22Rv1 (cell line): Measurements from ENCODE around the gene C1orf21.

Experiments
- H3K27ac ChIP-seq: fragments of 450-650 bp; 2 replicates; pipeline ENCODE4 v1.5.1; 2017
- ZFX ChIP-seq: fragments of 450-650 bp; IDR thresholded peaks from 2 replicates; pipeline ENCODE4 v1.6.1; 2017; ENCODE audit warnings: antibody characterized with exemption, borderline replicate concordance
- TF ChIP-seq, protein P1 (sequence below): fragments of 450-650 bp; IDR thresholded peaks from 2 replicates; pipeline ENCODE4 v1.5.1; 2017; ENCODE audit warnings: mild to moderate bottlenecking

C1orf21 gene

DNA sequence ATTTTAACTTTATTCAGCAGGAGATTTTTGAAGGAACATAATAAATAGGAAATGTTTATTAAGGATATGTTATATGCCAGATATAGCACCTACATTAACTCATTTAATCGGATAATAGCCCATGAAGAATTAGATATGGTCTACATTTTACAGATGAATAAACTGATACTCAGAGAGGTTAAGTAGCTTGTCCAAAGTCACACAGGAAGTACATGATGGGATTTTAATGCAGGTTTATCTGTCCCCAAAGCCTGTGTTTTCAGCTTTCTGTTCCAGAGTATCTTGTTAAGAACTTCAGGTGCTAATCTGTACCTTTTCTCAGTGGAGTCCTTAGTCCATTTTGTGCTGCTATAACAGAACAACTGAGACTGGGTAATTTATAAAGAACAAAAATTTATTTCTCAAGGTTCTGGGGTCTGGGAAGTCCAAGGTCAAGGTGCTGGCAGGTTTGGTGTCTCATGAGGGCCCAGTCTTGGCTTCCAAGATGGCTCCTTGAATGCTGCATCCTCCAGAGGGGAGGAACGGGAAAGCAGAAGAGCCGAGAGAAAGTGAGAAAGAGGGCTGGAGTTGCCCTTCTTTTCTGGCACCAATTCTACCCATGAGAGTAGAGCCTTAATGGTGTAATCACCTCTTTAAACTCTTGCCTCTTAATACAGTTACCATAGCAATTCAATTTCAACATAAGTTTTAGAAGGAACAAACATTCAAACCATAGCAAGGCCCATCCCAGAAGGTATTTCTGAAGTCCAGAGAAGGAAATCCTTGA lies 17.3 kb downstream of the C1orf21 start:
- H3K27ac ChIP-seq, result 0 out of 2 replicates have a peak overlapping the region, but pooled peaks have one; percentile 39
- no peak for TF ChIP-seq ZFX
- TF ChIP-seq, protein P1, sequence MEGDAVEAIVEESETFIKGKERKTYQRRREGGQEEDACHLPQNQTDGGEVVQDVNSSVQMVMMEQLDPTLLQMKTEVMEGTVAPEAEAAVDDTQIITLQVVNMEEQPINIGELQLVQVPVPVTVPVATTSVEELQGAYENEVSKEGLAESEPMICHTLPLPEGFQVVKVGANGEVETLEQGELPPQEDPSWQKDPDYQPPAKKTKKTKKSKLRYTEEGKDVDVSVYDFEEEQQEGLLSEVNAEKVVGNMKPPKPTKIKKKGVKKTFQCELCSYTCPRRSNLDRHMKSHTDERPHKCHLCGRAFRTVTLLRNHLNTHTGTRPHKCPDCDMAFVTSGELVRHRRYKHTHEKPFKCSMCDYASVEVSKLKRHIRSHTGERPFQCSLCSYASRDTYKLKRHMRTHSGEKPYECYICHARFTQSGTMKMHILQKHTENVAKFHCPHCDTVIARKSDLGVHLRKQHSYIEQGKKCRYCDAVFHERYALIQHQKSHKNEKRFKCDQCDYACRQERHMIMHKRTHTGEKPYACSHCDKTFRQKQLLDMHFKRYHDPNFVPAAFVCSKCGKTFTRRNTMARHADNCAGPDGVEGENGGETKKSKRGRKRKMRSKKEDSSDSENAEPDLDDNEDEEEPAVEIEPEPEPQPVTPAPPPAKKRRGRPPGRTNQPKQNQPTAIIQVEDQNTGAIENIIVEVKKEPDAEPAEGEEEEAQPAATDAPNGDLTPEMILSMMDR, result no peak

DNA sequence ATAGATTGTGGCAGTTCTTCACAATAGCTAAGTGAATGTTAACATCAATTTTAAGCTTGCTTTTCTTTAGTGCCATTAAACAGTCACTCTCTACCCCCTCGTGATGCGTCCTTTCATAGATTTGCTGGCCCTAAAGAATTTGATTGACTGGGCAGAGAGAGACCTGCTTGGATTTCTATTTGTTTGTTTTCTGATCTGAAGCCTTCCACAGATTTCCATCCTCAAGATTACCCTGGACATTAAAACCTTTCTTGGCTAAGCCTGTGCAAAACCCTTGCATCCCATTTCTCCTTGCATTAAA lies 17.8 kb downstream of the C1orf21 start:
- peak overlapping the region; percentile 39; the same call in 1 of the 2 replicates for H3K27ac ChIP-seq
- no peak for TF ChIP-seq ZFX
- TF ChIP-seq, protein P1, result no peak

DNA sequence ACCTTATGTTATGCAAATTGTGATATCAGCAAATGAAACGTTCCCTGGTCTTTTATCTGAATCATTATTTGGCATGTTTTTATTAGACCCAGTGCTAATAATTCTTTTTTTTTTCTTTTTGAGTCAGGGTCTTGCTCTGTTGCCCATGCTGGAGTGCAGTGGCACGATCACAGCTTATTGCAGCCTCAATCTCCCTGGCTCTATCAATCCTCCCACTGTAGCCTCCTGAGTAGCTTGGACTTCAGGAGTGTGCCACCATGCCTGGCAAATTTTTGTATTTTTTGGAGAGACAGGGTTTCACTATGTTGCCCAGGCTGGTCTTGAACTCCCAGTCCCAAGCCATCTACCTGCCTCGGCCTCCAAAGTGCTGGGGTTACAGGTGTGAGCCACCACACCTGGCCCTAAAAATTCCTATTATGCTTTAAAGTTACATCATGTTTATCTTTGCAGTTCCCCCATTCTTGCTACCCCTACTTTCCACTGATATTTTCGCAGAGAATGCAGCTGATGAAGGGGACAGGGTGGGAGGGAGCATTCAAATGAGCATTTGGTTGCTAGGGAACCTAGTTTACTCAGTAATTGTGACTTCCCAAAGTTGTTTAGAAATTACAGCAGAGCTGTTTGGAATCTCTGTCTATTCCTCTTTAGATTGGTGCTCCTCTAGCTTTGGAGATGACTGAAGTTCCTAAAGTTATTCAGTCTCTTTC lies 18.4 kb downstream of the C1orf21 start:
- TF ChIP-seq, protein P1, result no peak
- TF ChIP-seq ZFX, result no peak
- peak overlapping the region; percentile 39 for H3K27ac ChIP-seq

DNA sequence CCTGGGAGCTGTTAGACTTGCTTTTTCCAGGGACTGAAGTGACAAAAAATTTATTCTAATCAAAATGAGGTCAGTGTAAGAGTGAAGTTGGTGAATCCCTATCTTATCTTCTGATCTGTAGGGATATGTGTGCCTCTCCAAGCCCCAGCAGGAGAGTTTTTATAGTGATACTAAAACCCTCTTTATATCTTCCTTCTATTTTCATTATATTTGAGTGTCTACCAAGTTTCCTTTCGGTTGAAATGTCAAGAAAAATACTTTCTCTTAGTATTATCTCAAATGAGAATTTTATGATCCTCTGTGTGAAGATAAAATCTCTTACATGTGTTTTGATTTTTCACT lies 18.9 kb downstream of the C1orf21 start:
- H3K27ac ChIP-seq, result peak overlapping the region; percentile 39
- TF ChIP-seq, protein P1, result no peak
- no peak for TF ChIP-seq ZFX

DNA sequence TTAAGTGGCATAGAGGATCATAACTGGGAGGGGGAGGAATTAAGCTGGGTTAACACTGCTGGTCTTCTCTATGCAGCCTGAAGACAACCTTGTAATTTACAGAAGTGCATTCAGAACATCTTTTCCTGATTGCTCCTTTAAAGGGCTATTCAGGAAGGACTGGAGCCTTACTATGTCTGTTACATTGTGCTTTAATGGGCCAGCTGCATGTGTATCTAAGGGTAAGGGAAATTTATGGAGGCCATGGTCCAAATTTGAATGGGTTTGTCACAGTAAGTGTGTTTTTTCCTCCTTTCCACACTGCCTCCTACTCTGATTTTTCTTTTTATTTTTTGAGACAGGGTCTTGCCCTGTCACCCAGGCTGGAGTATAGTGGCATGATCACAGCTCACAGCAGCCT lies 19.6 kb downstream of the C1orf21 start:
- TF ChIP-seq ZFX, result no peak
- TF ChIP-seq, protein P1, result no peak
- H3K27ac ChIP-seq, result peak overlapping the region; percentile 39; the same call in 1 of the 2 replicates

DNA sequence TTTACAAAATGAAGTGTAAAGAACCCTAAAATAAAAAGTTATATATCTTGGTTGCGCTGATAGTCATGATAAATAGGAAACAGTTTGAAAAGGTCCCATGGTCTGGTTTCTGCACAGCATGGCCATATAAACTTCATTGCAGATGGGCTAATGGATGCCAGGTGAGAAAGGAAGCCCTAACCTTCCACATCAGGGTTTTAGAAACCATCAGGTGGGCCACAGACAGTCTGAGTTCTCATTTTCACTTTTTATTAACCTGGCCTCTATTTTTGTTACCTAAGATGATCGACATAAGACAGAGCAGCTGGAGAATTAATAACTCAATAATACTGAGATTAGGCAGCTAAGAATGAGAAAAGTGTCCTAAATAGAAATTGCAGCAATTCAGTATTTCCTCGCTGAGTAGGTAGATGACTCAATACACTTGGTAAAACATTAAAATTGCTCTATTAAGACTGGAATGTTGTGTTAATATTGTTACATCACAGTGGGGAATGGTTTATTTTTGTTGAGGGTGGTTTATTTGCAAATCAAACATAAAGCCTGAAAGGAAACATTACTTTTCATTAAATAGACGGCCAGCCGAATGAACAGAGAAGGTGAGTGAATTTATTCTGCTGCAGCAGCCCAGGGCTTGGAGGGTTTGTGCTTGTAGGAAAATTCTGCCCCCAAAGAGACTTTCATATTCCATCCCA lies 21.1 kb downstream of the C1orf21 start:
- TF ChIP-seq, protein P1, result no peak
- no peak for TF ChIP-seq ZFX
- peak overlapping the region; percentile 47 for H3K27ac ChIP-seq
